Lower lobe of right lung (tissue), 2 donors: ENCODE measurements around the gene MXI1. TPM values are rescaled to one million over a fixed set of nuclear protein-coding genes. Genes with fewer than 3 reads are reported as not detected.
A peak's percentile ranks its signal among the peaks of the same experiment; 100 is the strongest.

Source experiments
- ATAC-seq, 2 donors: fragments of 200-7000 bp; cut with Tn5 transposase; one replicate each; pipeline ENCODE4 v1.9.1; 2020 to 2022; ENCODE audit warnings: mild to moderate bottlenecking in 2 of 2, moderate library complexity in 2 of 2
- DNase-seq: peaks from one replicate; pipeline ENCODE4 v3.0.0-alpha.2; 2020
- H3K27ac ChIP-seq: fragments of 200-600 bp; one replicate; pipeline ENCODE4 v1.8.0; 2022
- H3K27me3 ChIP-seq: fragments of 200-600 bp; one replicate; pipeline ENCODE4 v1.8.0; 2022; ENCODE audit warnings: low read depth
- H3K36me3 ChIP-seq: fragments of 200-600 bp; one replicate; pipeline ENCODE4 v1.8.0; 2022; ENCODE audit warnings: mild to moderate bottlenecking
- H3K4me1 ChIP-seq: fragments of 200-600 bp; one replicate; pipeline ENCODE4 v1.8.0; 2022
- H3K4me3 ChIP-seq: fragments of 200-600 bp; one replicate; pipeline ENCODE4 v1.8.0; 2022; ENCODE audit warnings: mild to moderate bottlenecking
- H3K9me3 ChIP-seq: fragments of 200-600 bp; one replicate; pipeline ENCODE4 v1.8.0; 2022
- CTCF ChIP-seq: fragments of 200-600 bp; IDR thresholded peaks from one replicate; pipeline ENCODE4 v1.8.0; 2022; ENCODE audit warnings: antibody characterized with exemption, mild to moderate bottlenecking
- intact Hi-C: fragments of 100-400 bp; cut with DNase I; formaldehyde crosslinking; loops from one replicate; pipeline ENCODE4 v1.11.0; 2022
- total RNA-seq: library from RNA; stranded (reverse); fragmentation: NEBNext Ultra II Directional; extraction: Animal tissue kit (Norgen Biotek cat#: 25700); gene quantifications from one replicate; pipeline ENCODE4 v1.2.1, GENCODE V29; 2021
- donor health status: DM: no; HTN: yes; CAD: no; lungs with severe emphysema.

Gene MXI1
- total RNA-seq, 1 donor from 2014 or later = 33.3 TPM

DNA sequence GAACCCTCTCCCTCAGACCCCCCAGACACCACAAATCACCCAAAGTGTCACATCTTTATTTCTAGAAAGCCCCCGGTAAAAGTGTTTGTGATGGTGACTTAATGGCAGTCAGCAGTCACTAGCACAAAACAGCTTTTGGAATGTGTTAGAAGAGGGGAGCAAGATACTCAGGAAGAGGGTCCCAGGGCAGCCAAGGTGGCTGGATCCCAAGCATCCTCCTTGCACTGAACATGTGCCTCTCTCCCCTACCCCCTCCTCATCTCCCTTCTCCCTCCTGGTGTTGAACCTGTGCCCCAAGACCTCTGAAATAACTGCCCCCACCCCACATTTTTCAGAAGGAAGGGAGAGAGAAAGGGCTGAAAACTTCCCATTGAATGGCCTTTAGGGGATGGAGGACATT lies 37.8 kb upstream of the MXI1 start:
- Histone ChIP-seq H3K36me3 (no peaks in the 10 kb centered on the region), H3K9me3 (no peaks in the 10 kb centered on the region), H3K27me3 (peaks cover 42% of the 10 kb centered on the region), H3K4me3 (no peak overlapping the region), H3K27ac (no peak overlapping the region), H3K4me1 (peaks cover 8% of the 10 kb centered on the region)
- intact Hi-C loops = no loop called here
- no peak for TF ChIP-seq CTCF
- DNase-seq (no peak), ATAC-seq (no peak)

- H3K4me1 ChIP-seq = peaks cover 8% of the 10 kb centered on the region
Measured at GRCh38 chr10:110170142-110170971, 37.0 kb upstream of the MXI1 start.

GRCh38 chr10:110171032-110171431 lies 36.4 kb upstream of the MXI1 start:
- no peak overlapping the region for H3K27ac ChIP-seq
- peaks cover 10% of the 10 kb centered on the region for H3K4me1 ChIP-seq
- no peaks in the 10 kb centered on the region for H3K36me3 ChIP-seq
- intact Hi-C loops = no loop called here
- ATAC-seq = no peak
- no peak overlapping the region for H3K4me3 ChIP-seq
- H3K9me3 ChIP-seq = no peaks in the 10 kb centered on the region
- peaks cover 39% of the 10 kb centered on the region for H3K27me3 ChIP-seq
- no peak for TF ChIP-seq CTCF
- no peak for DNase-seq

More at GRCh38 chr10:110170142-110170971, 37.0 kb upstream of the MXI1 start:
- H3K9me3 ChIP-seq = no peaks in the 10 kb centered on the region
- no peak for TF ChIP-seq CTCF
- no peak overlapping the region for H3K4me3 ChIP-seq
- DNase-seq (no peak), ATAC-seq (peak in 1 of 2 donors; percentile 18)
- no peaks in the 10 kb centered on the region for H3K36me3 ChIP-seq
- intact Hi-C loops = no loop called here
- H3K27ac ChIP-seq = peak overlapping the region; percentile 46
- H3K27me3 ChIP-seq = peaks cover 42% of the 10 kb centered on the region

- peaks cover 11% of the 10 kb centered on the region for H3K4me1 ChIP-seq
- intact Hi-C loops = no loop called here
- H3K27me3 ChIP-seq = peaks cover 29% of the 10 kb centered on the region
- H3K4me3 ChIP-seq = no peak overlapping the region
- no peaks in the 10 kb centered on the region for H3K9me3 ChIP-seq
- ATAC-seq = no peak
- no peak for DNase-seq
- H3K27ac ChIP-seq = no peak overlapping the region
- no peaks in the 10 kb centered on the region for H3K36me3 ChIP-seq
- no peak for TF ChIP-seq CTCF
Measured at GRCh38 chr10:110172155-110172554, 35.2 kb upstream of the MXI1 start.

DNA sequence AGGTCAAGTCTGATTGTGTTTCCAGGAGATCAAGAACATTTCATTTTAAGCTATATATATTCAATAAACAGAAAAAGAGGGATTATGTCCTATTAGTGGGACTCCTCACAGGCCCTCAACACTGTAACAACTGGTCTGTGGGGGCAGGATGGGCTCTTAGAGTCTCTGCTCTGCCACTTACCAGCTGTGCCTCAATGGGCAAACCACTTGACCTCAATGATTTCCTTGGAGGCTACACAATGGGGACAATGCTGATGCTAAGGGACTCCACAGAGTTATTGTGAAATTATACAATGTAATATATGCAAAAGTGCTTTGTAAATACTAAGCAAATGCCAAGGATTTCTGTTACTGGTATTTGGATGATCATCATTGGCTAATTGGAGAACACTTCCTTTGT lies 33.2 kb upstream of the MXI1 start:
- intact Hi-C loops = no loop called here
- H3K27me3 ChIP-seq = peaks cover 10% of the 10 kb centered on the region
- no peak overlapping the region for H3K4me3 ChIP-seq
- no peak for TF ChIP-seq CTCF
- H3K4me1 ChIP-seq = peaks cover 11% of the 10 kb centered on the region
- ATAC-seq (no peak), DNase-seq (no peak)
- H3K36me3 ChIP-seq = no peaks in the 10 kb centered on the region
- H3K9me3 ChIP-seq = no peaks in the 10 kb centered on the region
- no peak overlapping the region for H3K27ac ChIP-seq
